GM23338 (cell line): Measurements from ENCODE around the gene HSD17B2.

Experiments
- EZH2phosphoT487 ChIP-seq: fragments of 200-600 bp; sonication (generic); IDR thresholded peaks from one replicate; pipeline ENCODE4 v1.8.1; 2018; ENCODE audit warnings: antibody characterized with exemption; ENCODE audit not compliant: unreplicated experiment
- POLR2AphosphoS5 ChIP-seq: IDR thresholded peaks from 2 replicates; pipeline ENCODE4 v1.6.1; 2016; ENCODE audit warnings: antibody characterized with exemption, low read depth
- TF ChIP-seq, protein P1 (sequence below), 2 experiments: fragments of 200-600 bp in 1 of 2; sonication (generic) in 1 of 2; conservative IDR thresholded peaks; 2 replicates each; pipeline versions ENCODE4 v1.5.1 to v1.6.1; 2016 to 2017; ENCODE audit warnings: antibody characterized with exemption in 2 of 2, low read depth in 2 of 2, mild to moderate bottlenecking in 2 of 2, moderate library complexity in 1 of 2

GRCh38 chr16:82093666-82094300, 58.7 kb downstream of the HSD17B2 start:
- TF ChIP-seq, protein P1, sequence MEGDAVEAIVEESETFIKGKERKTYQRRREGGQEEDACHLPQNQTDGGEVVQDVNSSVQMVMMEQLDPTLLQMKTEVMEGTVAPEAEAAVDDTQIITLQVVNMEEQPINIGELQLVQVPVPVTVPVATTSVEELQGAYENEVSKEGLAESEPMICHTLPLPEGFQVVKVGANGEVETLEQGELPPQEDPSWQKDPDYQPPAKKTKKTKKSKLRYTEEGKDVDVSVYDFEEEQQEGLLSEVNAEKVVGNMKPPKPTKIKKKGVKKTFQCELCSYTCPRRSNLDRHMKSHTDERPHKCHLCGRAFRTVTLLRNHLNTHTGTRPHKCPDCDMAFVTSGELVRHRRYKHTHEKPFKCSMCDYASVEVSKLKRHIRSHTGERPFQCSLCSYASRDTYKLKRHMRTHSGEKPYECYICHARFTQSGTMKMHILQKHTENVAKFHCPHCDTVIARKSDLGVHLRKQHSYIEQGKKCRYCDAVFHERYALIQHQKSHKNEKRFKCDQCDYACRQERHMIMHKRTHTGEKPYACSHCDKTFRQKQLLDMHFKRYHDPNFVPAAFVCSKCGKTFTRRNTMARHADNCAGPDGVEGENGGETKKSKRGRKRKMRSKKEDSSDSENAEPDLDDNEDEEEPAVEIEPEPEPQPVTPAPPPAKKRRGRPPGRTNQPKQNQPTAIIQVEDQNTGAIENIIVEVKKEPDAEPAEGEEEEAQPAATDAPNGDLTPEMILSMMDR (conservative IDR thresholded peaks at IDR 0.05; ENCODE audit: low read depth in 2 of 2) = no peak
- TF ChIP-seq POLR2AphosphoS5 (no peak), EZH2phosphoT487 (no peak)
